ENCODE measurements around the gene PDGFRB. TPM values are rescaled to one million over a fixed set of nuclear protein-coding genes. Genes with fewer than 3 reads are reported as not detected.
A peak's percentile ranks its signal among the peaks of the same experiment; 100 is the strongest.

Gene PDGFRB
- total RNA-seq, 1 experiment from 2014 or later, result 0.66 TPM

DNA sequence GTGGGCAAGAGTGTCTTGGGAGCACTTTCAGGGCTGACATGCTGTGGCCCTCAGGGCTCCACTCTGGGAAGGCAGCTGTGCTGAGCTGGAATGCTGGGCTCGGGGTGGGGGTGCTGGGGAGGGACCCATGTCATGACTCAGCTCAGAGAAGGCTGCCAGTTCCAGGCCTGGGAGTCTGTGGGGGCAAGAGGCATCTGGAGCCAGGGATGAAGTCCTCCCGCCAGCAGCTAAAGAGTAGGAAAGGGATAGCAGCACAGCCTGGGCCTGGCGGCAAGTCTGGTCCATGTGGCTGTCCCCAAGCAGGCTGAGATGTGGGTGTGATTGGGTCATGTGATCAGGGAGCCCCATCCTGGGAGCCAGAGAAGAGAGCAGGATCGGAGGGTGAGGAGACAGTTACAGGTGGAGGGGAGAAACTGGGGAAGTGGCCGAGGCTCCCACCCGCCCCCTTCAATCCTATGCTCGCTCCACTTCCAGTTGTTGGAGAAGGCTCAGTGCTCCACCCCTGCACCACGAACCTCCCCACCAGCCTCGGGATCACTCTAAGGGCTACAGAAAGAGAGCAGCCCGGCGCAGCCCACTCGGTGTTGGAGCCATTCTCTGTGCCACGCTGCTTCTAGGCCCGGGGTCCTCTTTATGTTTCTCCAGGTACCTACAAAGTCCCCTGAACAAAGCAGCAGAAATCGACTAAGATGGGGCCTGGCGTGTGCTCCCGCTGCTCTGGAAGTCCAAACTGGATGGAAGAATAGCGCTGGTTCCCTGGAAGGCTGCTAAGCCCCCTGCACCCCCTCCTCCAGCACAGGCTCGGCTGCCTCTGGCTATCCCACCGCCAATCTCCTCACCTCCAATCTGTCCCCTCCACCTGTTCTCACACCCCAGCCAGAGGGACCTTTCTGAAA is 12.0 kb downstream of the PDGFRB start:
- H2AFZ ChIP-seq (ENCODE audit: low read length), result peak overlapping the region; percentile 12; the same call in 1 of the 2 replicates
- H3K4me2 ChIP-seq (ENCODE audit: low read length), result peak overlapping the region; percentile 71
- H3K4me3 ChIP-seq (ENCODE audit: low read length), result peak overlapping the region; percentile 3; the same call in 1 of the 2 replicates
- ATAC-seq (peak; percentile 77), DNase-seq (peak; percentile 77)
- peak overlapping the region; percentile 75 for H3K27ac ChIP-seq (ENCODE audit: low read length)
- no peak overlapping the region for H3K9ac ChIP-seq (ENCODE audit: low read length)
- BruUV-seq (replicated peaks), result TSS peak; percentile 92
- intact Hi-C loops (cut with micrococcal nuclease), result no loop called here
- TF ChIP-seq EZH2 (IDR thresholded peaks at IDR 0.05; ENCODE audit: low read length, unreplicated experiment) (no peak), EZH2phosphoT487 (IDR thresholded peaks at IDR 0.05; ENCODE audit: borderline replicate concordance, low read length) (no peak)
- TF ChIP-seq, protein P1, sequence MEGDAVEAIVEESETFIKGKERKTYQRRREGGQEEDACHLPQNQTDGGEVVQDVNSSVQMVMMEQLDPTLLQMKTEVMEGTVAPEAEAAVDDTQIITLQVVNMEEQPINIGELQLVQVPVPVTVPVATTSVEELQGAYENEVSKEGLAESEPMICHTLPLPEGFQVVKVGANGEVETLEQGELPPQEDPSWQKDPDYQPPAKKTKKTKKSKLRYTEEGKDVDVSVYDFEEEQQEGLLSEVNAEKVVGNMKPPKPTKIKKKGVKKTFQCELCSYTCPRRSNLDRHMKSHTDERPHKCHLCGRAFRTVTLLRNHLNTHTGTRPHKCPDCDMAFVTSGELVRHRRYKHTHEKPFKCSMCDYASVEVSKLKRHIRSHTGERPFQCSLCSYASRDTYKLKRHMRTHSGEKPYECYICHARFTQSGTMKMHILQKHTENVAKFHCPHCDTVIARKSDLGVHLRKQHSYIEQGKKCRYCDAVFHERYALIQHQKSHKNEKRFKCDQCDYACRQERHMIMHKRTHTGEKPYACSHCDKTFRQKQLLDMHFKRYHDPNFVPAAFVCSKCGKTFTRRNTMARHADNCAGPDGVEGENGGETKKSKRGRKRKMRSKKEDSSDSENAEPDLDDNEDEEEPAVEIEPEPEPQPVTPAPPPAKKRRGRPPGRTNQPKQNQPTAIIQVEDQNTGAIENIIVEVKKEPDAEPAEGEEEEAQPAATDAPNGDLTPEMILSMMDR (conservative IDR thresholded peaks at IDR 0.05; ENCODE audit: low read depth, low read length), result no peak
- no peaks in the 10 kb centered on the region for H4K20me1 ChIP-seq (ENCODE audit: low read length)
- H3F3A ChIP-seq (ENCODE audit: low read length, unreplicated experiment), result no peaks in the 10 kb centered on the region
- H3K36me3 ChIP-seq (ENCODE audit: low read depth, low read length), result no peaks in the 10 kb centered on the region
- POLR2A ChIA-PET (ENCODE audit: unreplicated experiment), result interaction anchor here (0.6 kb wide), 1 partner anchor 1364 kb away, joined by 3 read pairs; no protein-coding TSS in a partner anchor
- H3K9me2 ChIP-seq (replicated peaks; ENCODE audit: low read length), result no peaks in the 10 kb centered on the region
- H3K4me1 ChIP-seq (ENCODE audit: insufficient read depth, low read length), result peaks cover 9% of the 10 kb centered on the region
- no peaks in the 10 kb centered on the region for H3K9me3 ChIP-seq (ENCODE audit: low read length)
- CTCF ChIA-PET, result interaction anchor here (0.6 kb wide), 3 partner anchors 62 to 248 kb away, joined by 3 read pairs; no protein-coding TSS in a partner anchor
- H3K79me2 ChIP-seq (ENCODE audit: low read length), result no peaks in the 10 kb centered on the region
- no peaks in the 10 kb centered on the region for H3K27me3 ChIP-seq (ENCODE audit: low read length)

DNA sequence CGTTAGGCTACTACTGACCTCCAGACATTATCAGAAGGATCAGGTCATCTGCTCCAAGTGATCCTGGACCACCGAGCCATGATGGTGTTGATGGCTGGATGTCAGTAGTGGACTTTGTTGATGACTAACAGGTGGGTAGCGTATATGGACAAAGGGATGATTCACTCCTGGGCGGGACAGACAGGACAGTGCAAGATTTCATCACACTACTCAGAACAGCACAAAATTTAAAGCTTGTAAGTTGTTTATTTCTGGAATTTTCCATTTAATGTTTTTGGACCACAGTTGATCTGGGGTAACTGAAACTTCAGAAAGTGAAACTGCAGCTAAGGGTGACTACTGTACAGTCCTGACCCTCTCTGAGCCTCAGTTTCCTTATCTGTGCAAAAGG is 12.7 kb downstream of the PDGFRB start:
- Histone ChIP-seq H2AFZ (ENCODE audit: low read length) (peak overlapping the region; percentile 12; the same call in 1 of the 2 replicates), H3K4me3 (ENCODE audit: low read length) (peak overlapping the region; percentile 3; the same call in 1 of the 2 replicates), H3K27me3 (ENCODE audit: low read length) (no peaks in the 10 kb centered on the region), H4K20me1 (ENCODE audit: low read length) (no peaks in the 10 kb centered on the region), H3F3A (ENCODE audit: low read length, unreplicated experiment) (no peaks in the 10 kb centered on the region), H3K9me3 (ENCODE audit: low read length) (no peaks in the 10 kb centered on the region), H3K4me1 (ENCODE audit: insufficient read depth, low read length) (peaks cover 9% of the 10 kb centered on the region), H3K9me2 (replicated peaks; ENCODE audit: low read length) (no peaks in the 10 kb centered on the region), H3K36me3 (ENCODE audit: low read depth, low read length) (no peaks in the 10 kb centered on the region), H3K9ac (ENCODE audit: low read length) (no peak overlapping the region), H3K27ac (ENCODE audit: low read length) (peak overlapping the region; percentile 75), H3K4me2 (ENCODE audit: low read length) (peak overlapping the region; percentile 71), H3K79me2 (ENCODE audit: low read length) (no peaks in the 10 kb centered on the region)
- DNase-seq, result peak; percentile 85
- intact Hi-C loops (cut with micrococcal nuclease), result no loop called here
- POLR2A ChIA-PET (ENCODE audit: unreplicated experiment), result interaction anchor here (0.6 kb wide), 1 partner anchor 1363 kb away, joined by 3 read pairs; no protein-coding TSS in a partner anchor
- peak; percentile 95 for ATAC-seq
- no TSS peak for BruUV-seq (replicated peaks)
- CTCF ChIA-PET, result interaction anchor here (0.6 kb wide), 3 partner anchors 61 to 248 kb away, joined by 3 read pairs; no protein-coding TSS in a partner anchor
- TF ChIP-seq EZH2phosphoT487 (IDR thresholded peaks at IDR 0.05; ENCODE audit: borderline replicate concordance, low read length) (no peak), EZH2 (IDR thresholded peaks at IDR 0.05; ENCODE audit: low read length, unreplicated experiment) (no peak)
- TF ChIP-seq, protein P1 (conservative IDR thresholded peaks at IDR 0.05; ENCODE audit: low read depth, low read length), result no peak
